ENCODE results near the gene IGFBP7. TPM values are rescaled to one million over a fixed set of nuclear protein-coding genes. Genes with fewer than 3 reads are reported as not detected.

Gene IGFBP7
- total RNA-seq, 1 donor, result 234 TPM

- no peak for TF ChIP-seq CTCF (IDR thresholded peaks at IDR 0.05; ENCODE audit: insufficient read depth, low read depth, low read length)
- no peak for DNase-seq (ENCODE audit: low read depth)
- H3K4me3 ChIP-seq (ENCODE audit: low read depth, low read length), result no peak overlapping the region
These were observed 96.6 kb downstream of the IGFBP7 start for GRCh38 chr4:57013543-57014120.

- no peak for TF ChIP-seq CTCF (IDR thresholded peaks at IDR 0.05; ENCODE audit: insufficient read depth, low read depth, low read length)
- H3K4me3 ChIP-seq (ENCODE audit: low read depth, low read length), result no peak overlapping the region
- no peak for DNase-seq (ENCODE audit: low read depth)
These were observed 110.4 kb downstream of the IGFBP7 start for GRCh38 chr4:56999751-57000150.

GRCh38 chr4:56995525-56995924 lies 114.7 kb downstream of the IGFBP7 start:
- TF ChIP-seq CTCF (IDR thresholded peaks at IDR 0.05; ENCODE audit: insufficient read depth, low read depth, low read length), result no peak

GRCh38 chr4:56990109-56990905 lies 119.9 kb downstream of the IGFBP7 start:
- DNase-seq (ENCODE audit: low read depth), result peak; percentile 58
- no peak for TF ChIP-seq CTCF (IDR thresholded peaks at IDR 0.05; ENCODE audit: insufficient read depth, low read depth, low read length)
- no peak overlapping the region for H3K4me3 ChIP-seq (ENCODE audit: low read depth, low read length)

More at GRCh38 chr4:56995525-56995924, 114.7 kb downstream of the IGFBP7 start:
- peak; percentile 88 for DNase-seq (ENCODE audit: low read depth)
- no peak overlapping the region for H3K4me3 ChIP-seq (ENCODE audit: low read depth, low read length)

- no peak overlapping the region for H3K4me3 ChIP-seq (ENCODE audit: low read depth, low read length)
- TF ChIP-seq CTCF (IDR thresholded peaks at IDR 0.05; ENCODE audit: insufficient read depth, low read depth, low read length), result no peak
- DNase-seq (ENCODE audit: low read depth), result no peak
These were observed 123.2 kb downstream of the IGFBP7 start for GRCh38 chr4:56986952-56987351.

GRCh38 chr4:56986192-56986591 lies 124.0 kb downstream of the IGFBP7 start:
- TF ChIP-seq CTCF (IDR thresholded peaks at IDR 0.05; ENCODE audit: insufficient read depth, low read depth, low read length), result no peak
- no peak for DNase-seq (ENCODE audit: low read depth)

More at GRCh38 chr4:56986192-56986591, 124.0 kb downstream of the IGFBP7 start:
- H3K4me3 ChIP-seq (ENCODE audit: low read depth, low read length), result no peak overlapping the region

Data from fibroblast of villous mesenchyme (primary cell).